ENCODE data around the gene URM1. TPM values are rescaled to one million over a fixed set of nuclear protein-coding genes. Genes with fewer than 3 reads are reported as not detected.

The URM1 gene
- total RNA-seq, 6 experiments from 2014 or later: 63.8 to 75.5 (median 70.2) TPM

DNA sequence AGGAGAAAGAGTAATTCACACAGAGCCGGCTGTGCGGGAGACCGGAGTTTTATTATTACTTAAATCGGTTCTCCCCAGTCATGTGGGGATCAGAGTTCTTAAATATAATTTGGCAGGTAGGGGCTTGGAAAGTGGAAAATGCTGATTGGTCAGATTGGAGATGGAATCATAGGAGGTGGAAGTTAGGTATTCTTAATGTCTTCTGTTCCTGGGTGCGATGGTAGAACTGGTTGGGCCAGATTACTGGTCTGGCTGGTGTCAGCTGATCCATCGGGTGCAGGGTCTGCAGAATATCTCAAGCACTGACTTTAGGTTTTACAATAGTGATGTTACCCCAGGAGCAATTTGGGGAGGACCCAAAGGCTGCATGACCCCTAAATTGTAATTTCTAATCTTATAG is 44.8 kb downstream of the URM1 start:
- DNase-seq: no peak
- Mint-ChIP-seq H3K4me3 (no peak overlapping the region), H3K4me1 (ENCODE audit: low read depth) (peaks cover 13% of the 10 kb centered on the region), H3K36me3 (ENCODE audit: low read depth) (no peaks in the 10 kb centered on the region), H3K27me3 (ENCODE audit: insufficient read depth) (peaks cover 32% of the 10 kb centered on the region), H3K9me3 (no peaks in the 10 kb centered on the region), H3K27ac (no peak overlapping the region)
- TF ChIP-seq, protein P1, sequence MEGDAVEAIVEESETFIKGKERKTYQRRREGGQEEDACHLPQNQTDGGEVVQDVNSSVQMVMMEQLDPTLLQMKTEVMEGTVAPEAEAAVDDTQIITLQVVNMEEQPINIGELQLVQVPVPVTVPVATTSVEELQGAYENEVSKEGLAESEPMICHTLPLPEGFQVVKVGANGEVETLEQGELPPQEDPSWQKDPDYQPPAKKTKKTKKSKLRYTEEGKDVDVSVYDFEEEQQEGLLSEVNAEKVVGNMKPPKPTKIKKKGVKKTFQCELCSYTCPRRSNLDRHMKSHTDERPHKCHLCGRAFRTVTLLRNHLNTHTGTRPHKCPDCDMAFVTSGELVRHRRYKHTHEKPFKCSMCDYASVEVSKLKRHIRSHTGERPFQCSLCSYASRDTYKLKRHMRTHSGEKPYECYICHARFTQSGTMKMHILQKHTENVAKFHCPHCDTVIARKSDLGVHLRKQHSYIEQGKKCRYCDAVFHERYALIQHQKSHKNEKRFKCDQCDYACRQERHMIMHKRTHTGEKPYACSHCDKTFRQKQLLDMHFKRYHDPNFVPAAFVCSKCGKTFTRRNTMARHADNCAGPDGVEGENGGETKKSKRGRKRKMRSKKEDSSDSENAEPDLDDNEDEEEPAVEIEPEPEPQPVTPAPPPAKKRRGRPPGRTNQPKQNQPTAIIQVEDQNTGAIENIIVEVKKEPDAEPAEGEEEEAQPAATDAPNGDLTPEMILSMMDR (IDR thresholded peaks at IDR 0.05): no peak

DNA sequence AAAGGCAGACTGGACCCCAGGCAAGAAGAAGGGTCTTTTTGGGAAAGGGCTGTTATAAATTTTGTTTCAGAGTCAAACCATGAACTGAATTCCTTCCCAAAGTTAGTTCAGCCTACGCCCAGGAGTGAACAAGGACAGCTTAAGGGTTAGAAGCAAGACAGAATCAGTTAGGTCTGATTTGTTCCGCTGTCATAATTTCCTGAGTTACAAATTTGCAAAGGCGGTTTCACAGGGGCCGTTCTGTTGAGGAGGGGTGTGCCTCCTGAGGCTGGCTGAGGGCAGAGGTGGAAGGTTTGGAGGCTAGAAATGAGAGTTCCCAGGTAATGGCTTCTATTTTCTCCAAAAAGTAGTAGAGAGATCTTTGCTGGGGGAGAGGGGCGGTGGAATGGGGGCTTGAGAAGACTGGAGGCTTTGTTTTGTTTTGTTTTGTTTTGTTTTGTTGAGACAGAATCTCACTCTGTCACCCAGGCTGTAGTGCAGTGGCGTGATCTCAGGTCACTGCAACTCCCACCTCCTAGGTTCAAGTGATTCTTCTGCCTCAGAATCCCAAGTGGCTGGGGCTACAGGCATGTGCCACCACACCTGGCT is 45.4 kb downstream of the URM1 start:
- TF ChIP-seq, protein P1 (IDR thresholded peaks at IDR 0.05): no peak
- DNase-seq: no peak
- Mint-ChIP-seq H3K27me3 (ENCODE audit: insufficient read depth) (peaks cover 32% of the 10 kb centered on the region), H3K4me1 (ENCODE audit: low read depth) (peaks cover 13% of the 10 kb centered on the region), H3K9me3 (no peaks in the 10 kb centered on the region), H3K4me3 (no peak overlapping the region), H3K27ac (no peak overlapping the region), H3K36me3 (ENCODE audit: low read depth) (no peaks in the 10 kb centered on the region)

DNA sequence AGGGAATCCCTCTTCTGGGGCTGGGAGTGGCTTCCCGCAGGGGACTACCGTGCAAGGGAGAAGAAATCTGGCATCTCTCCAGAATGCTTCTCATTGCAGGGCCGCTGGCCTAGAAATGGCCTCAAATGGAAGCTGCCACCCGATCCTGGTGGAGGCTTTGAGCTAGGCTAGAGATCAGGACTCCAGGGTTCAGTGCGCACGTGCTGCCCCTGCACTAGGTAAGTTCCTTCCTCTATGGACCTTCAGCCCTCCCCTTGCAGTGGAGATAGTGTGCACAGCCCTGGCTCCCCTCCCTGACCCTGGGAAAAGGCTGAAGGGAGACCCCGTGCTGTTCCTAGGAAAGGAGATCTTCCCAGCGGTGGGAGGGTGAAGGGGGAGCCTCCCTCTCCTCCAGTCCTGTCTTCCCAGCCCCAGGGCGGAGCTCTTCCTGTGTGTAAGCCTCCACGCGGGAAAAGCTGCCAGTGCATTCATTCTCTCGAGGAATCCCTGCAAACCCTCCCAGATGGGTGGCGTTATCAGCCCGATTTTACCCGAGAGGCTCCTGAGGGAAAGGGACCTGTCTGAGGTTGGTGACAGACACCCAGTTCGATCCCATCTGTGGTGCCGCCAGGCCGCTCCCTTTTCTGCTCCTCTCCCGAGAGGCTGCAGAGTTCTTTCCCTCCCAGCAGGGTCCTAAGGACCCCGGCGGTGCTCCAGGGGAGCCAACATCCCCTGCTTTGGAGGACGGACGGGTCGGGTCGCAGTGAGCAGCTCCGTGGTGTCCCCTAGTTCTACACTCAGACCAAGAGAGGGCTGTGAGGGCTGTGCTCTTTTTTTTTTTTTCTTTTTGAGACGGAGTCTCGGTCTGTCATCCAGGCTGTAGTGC is 48.1 kb downstream of the URM1 start:
- Mint-ChIP-seq H3K27me3 (ENCODE audit: insufficient read depth) (peaks cover 27% of the 10 kb centered on the region), H3K4me3 (peak overlapping the region; percentile 89), H3K9me3 (no peaks in the 10 kb centered on the region), H3K27ac (peak overlapping the region; percentile 46), H3K4me1 (ENCODE audit: low read depth) (peaks cover 31% of the 10 kb centered on the region), H3K36me3 (ENCODE audit: low read depth) (peaks cover 7% of the 10 kb centered on the region)
- TF ChIP-seq, protein P1 (IDR thresholded peaks at IDR 0.05): no peak
- no peak for DNase-seq

DNA sequence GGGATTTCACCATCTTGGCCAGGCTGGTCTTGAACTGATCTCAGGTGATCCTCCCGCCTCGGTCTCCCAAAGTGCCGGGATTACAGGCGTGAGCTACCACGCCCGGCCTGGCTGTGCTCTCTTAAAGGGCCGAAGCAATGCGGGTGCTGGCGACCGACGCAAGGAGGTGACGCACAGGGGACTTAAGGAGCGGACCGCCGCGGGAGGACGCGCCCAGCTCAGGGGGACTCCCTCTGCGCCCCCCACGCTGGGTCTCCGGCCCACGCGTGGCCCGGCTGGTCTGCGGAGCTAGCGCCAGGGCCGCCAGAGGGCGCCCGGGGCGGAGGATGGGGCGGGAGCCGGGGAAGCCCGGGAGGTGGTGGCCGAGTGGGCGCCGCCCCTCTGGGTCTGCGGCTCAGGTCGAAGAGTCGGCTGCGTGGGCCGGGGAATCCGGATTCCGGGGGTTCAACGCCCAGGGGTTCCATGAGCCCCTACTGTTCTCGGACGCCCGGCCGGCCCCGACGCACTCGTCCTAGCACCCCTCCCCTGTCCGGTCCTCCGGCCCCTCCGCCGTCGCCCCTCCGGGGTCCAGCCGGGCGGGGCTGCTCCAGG is 49.0 kb downstream of the URM1 start:
- peaks cover 31% of the 10 kb centered on the region for H3K4me1 Mint-ChIP-seq (ENCODE audit: low read depth)
- peak overlapping the region; percentile 89 for H3K4me3 Mint-ChIP-seq
- TF ChIP-seq, protein P1 (IDR thresholded peaks at IDR 0.05): peak; percentile 88
- no peaks in the 10 kb centered on the region for H3K9me3 Mint-ChIP-seq
- DNase-seq: peak; percentile 31
- peak overlapping the region; percentile 46 for H3K27ac Mint-ChIP-seq
- H3K27me3 Mint-ChIP-seq (ENCODE audit: insufficient read depth): peaks cover 22% of the 10 kb centered on the region
- H3K36me3 Mint-ChIP-seq (ENCODE audit: low read depth): peaks cover 12% of the 10 kb centered on the region

DNA sequence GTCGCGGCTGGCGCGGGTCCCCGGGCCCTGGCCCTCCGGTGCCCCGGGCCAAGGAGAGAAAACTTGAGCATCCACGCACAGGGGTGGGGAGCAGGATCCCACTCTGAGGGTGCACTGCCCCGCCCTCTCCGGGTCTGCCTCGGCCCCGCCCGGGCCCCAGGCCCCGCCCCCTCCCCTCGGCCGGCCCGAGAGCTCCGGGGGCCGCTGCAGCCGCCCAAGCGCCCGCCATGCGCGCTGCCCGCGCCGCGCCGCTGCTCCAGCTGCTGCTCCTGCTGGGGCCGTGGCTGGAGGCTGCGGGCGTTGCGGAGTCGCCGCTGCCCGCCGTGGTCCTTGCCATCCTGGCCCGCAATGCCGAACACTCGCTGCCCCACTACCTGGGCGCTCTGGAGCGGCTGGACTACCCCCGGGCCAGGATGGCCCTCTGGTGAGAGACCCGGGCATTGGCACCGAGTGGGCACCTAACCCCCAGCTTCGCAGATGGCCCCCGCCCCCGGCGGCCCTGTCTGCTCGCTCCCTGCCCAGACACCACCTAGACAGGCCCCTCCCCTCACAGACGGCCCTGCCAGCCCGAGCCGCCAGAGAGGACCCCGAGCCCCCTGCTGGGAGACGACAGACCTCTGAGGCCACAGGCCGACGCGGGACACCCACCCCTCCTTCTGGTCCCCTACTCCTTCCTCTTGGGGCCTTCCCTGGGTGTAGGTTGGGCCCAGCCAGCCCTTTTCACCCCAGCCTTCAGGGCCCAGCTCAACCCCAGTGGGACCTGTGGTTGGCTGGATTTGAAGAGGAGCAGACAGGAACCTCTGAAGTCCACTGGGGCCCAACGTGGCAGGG is 49.7 kb downstream of the URM1 start, which contains the start of gene CERCAM:
Gene CERCAM, plus strand, starts transcription at position 207 of the 831 bp plus-strand sequence. Its CDS starts 21 bp downstream, at position 228.
- DNase-seq: no peak
- Mint-ChIP-seq H3K27ac (peak within 1 kb of the TSS; percentile 78), H3K4me1 (ENCODE audit: low read depth) (peaks cover 31% of the 10 kb centered on the region), H3K9me3 (no peaks in the 10 kb centered on the region), H3K27me3 (ENCODE audit: insufficient read depth) (peaks cover 16% of the 10 kb centered on the region), H3K36me3 (ENCODE audit: low read depth) (peaks cover 12% of the 10 kb centered on the region), H3K4me3 (peak within 1 kb of the TSS; percentile 89)
- TF ChIP-seq, protein P1 (IDR thresholded peaks at IDR 0.05): no peak

Measured in HFFc6 (cell line).